Neural cell (in vitro differentiated cells): ENCODE measurements around the gene CACNA2D1.
A peak's percentile ranks its signal among the peaks of the same experiment; 100 is the strongest.

ENCODE experiments used
- CTCF ChIP-seq: fragments of 450-650 bp; IDR thresholded peaks from 2 replicates; pipeline ENCODE4 v1.5.1; 2014; ENCODE audit warnings: antibody characterized with exemption, mild to moderate bottlenecking, moderate library complexity; ENCODE audit not compliant: poor library complexity, severe bottlenecking
- EP300 ChIP-seq: fragments of 450-650 bp; conservative IDR thresholded peaks from 2 replicates; pipeline ENCODE4 v1.6.1; 2014; ENCODE audit warnings: antibody characterized with exemption, mild to moderate bottlenecking, moderate library complexity; ENCODE audit not compliant: poor library complexity, severe bottlenecking
- MXI1 ChIP-seq: fragments of 450-650 bp; conservative IDR thresholded peaks from 2 replicates; pipeline ENCODE4 v1.6.1; 2014; ENCODE audit warnings: antibody characterized with exemption, mild to moderate bottlenecking; ENCODE audit not compliant: poor library complexity, severe bottlenecking
- POLR2AphosphoS5 ChIP-seq: IDR thresholded peaks from 2 replicates; pipeline ENCODE4 v1.6.1; 2012
- REST ChIP-seq: IDR thresholded peaks from 2 replicates; pipeline ENCODE4 v1.6.1; 2012; ENCODE audit warnings: borderline replicate concordance

DNA sequence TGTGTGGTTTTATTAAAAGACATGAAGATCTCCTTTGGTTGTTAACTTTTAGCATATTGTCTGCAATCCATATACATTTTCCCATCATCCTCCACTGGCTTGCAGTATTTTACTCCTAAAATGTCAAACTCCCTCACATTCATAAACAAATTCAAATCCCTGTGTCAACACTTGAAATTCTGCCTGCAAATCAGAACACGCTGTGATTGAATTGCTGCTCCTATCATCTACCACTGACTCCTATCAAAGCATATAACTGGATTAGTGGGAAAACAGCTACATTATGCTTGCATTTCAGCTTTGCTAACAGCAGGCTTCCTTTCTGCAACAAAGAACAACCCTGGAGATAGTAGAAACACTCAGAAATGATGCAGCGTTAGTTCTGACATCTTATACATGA, 392.0 kb downstream of the CACNA2D1 start:
- no peak for TF ChIP-seq MXI1
- TF ChIP-seq CTCF, result peak; percentile 62
- TF ChIP-seq POLR2AphosphoS5, result peak; percentile 93
- peak; percentile 17 for TF ChIP-seq REST
- peak; percentile 75 for TF ChIP-seq EP300
